GM18870 (cell line): ENCODE measurements around the gene GPATCH8.
"Not testable (repeated sequence)": the region's sequence is repeated elsewhere in the genome, so short reads cannot be mapped to it uniquely, and the experiment has no call there.

Experiments used
- ATAC-seq: cut with Tn5 transposase; IDR thresholded peaks from one replicate; pipeline ENCODE4 v1.9.1; 2021; ENCODE audit warnings: moderate library complexity; ENCODE audit not compliant: unreplicated experiment

Gene GPATCH8

GRCh38 chr17:44527954-44528353 is 24.7 kb upstream of the GPATCH8 start:
- ATAC-seq: no peak

GRCh38 chr17:44527102-44527501 is 23.9 kb upstream of the GPATCH8 start:
- no peak for ATAC-seq

- ATAC-seq: no peak
Observed at GRCh38 chr17:44523672-44523972, 20.4 kb upstream of the GPATCH8 start.

GRCh38 chr17:44522883-44523671 is 19.9 kb upstream of the GPATCH8 start:
- no peak for ATAC-seq

- ATAC-seq: no peak
Observed at GRCh38 chr17:44518032-44518431, 14.8 kb upstream of the GPATCH8 start.

GRCh38 chr17:44511241-44512134 is 8.3 kb upstream of the GPATCH8 start:
- ATAC-seq: not testable (repeated sequence)

- ATAC-seq: not testable (repeated sequence)
Observed at GRCh38 chr17:44506939-44507604, 3.9 kb upstream of the GPATCH8 start.

GRCh38 chr17:44502598-44503146 is 534 bp downstream of the GPATCH8 start:
- peak; percentile 13 for ATAC-seq

GRCh38 chr17:44501866-44502375 is 1.3 kb downstream of the GPATCH8 start:
- no peak for ATAC-seq

GRCh38 chr17:44499722-44500121 is 3.5 kb downstream of the GPATCH8 start:
- no peak for ATAC-seq

- ATAC-seq: no peak
Observed at GRCh38 chr17:44496815-44497214, 6.4 kb downstream of the GPATCH8 start.

GRCh38 chr17:44493339-44493738 is 9.9 kb downstream of the GPATCH8 start:
- no peak for ATAC-seq

GRCh38 chr17:44492706-44493272 is 10.4 kb downstream of the GPATCH8 start:
- ATAC-seq: no peak

- no peak for ATAC-seq
Observed at GRCh38 chr17:44489581-44489980, 13.6 kb downstream of the GPATCH8 start.

GRCh38 chr17:44487170-44487569 is 16.0 kb downstream of the GPATCH8 start:
- ATAC-seq: no peak

- no peak for ATAC-seq
Observed at GRCh38 chr17:44473367-44473766, 29.8 kb downstream of the GPATCH8 start.

GRCh38 chr17:44469676-44470075 is 33.5 kb downstream of the GPATCH8 start:
- no peak for ATAC-seq

GRCh38 chr17:44467108-44467507 is 36.1 kb downstream of the GPATCH8 start:
- ATAC-seq: no peak

GRCh38 chr17:44466339-44466738 is 36.9 kb downstream of the GPATCH8 start:
- ATAC-seq: no peak

- no peak for ATAC-seq
Observed at GRCh38 chr17:44465897-44466296, 37.3 kb downstream of the GPATCH8 start.

GRCh38 chr17:44465276-44465675 is 37.9 kb downstream of the GPATCH8 start:
- no peak for ATAC-seq
